GM18951 (cell line): ENCODE data around the gene PDLIM5.

Source experiments
- POLR2A ChIP-seq: IDR thresholded peaks from 4 replicates; pipeline ENCODE4 v1.6.1; 2011; ENCODE audit warnings: mild to moderate bottlenecking; ENCODE audit not compliant: insufficient read length, insufficient read depth; ENCODE audit errors: extremely low read depth
- in situ Hi-C: fragments of 300-500 bp; cut with MboI; formaldehyde crosslinking; loops from one replicate; pipeline ENCODE4 v1.12.0; 2022; ENCODE audit warnings: low sequenced_read_pairs, mixed read lengths, inconsistent platforms; ENCODE audit not compliant: unreplicated experiment

The PDLIM5 gene

GRCh38 chr4:94523033-94523580, 71.4 kb downstream of the PDLIM5 start:
- in situ Hi-C loops = no loop called here
- no peak for TF ChIP-seq POLR2A

DNA sequence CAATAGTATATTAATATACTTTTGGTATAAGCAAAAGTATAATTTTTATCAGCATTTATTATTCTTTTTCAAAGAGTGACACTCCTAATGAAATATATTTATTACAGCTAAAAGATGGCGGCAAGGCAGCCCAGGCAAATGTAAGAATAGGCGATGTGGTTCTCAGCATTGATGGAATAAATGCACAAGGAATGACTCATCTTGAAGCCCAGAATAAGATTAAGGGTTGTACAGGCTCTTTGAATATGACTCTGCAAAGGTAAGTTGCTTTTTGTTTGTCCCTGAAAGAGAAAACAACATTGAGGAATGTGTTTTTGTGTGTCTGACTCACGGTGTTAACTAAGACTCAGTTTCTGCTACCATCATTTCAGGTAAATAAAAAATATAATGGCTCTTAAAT, 71.9 kb downstream of the PDLIM5 start:
- in situ Hi-C loops = no loop called here

DNA sequence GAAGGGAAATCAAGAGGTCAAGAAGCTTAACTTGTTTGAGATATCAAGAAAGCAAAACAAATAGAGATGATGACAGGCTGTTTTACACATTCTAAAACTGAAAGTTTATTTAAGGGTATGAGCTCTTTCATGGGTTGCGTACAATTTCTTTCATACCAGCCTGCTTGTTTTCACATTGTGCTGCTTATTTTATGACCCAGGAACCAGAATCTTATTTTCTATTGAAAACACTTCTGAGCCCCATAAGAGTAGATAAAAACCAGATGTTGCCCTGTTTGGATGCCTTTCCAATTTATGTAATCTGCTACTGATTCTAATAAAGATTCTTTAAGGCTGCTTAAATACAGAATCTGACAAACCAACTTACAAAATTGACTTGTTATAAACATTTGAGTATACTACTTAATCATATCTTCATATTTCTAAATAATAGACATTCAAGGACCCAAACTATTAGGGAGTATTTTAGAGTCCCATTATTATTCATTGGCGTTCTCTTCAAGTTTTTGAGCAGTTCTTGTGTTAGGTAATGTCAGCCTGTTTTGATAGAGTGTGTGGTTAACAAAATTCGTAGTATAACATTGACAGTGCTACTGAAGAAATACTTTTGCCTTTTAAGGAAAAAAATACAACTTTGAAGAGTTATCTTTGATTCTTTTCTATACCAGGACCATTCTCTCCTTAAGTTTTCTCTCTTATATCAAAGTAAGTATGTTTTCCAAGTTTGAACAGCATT, 74.4 kb downstream of the PDLIM5 start:
- in situ Hi-C loops = no loop called here
- TF ChIP-seq POLR2A = no peak

More for the DNA sequence above, 71.9 kb downstream of the PDLIM5 start:
- no peak for TF ChIP-seq POLR2A

GRCh38 chr4:94527556-94528233, 76.0 kb downstream of the PDLIM5 start:
- in situ Hi-C loops = no loop called here
- TF ChIP-seq POLR2A = no peak

- no peak for TF ChIP-seq POLR2A
- in situ Hi-C loops = no loop called here
These were observed 77.2 kb downstream of the PDLIM5 start for GRCh38 chr4:94528792-94529451.

GRCh38 chr4:94530073-94530472, 78.3 kb downstream of the PDLIM5 start:
- in situ Hi-C loops = no loop called here
- TF ChIP-seq POLR2A = no peak

GRCh38 chr4:94531991-94532789, 80.4 kb downstream of the PDLIM5 start:
- in situ Hi-C loops = no loop called here

DNA sequence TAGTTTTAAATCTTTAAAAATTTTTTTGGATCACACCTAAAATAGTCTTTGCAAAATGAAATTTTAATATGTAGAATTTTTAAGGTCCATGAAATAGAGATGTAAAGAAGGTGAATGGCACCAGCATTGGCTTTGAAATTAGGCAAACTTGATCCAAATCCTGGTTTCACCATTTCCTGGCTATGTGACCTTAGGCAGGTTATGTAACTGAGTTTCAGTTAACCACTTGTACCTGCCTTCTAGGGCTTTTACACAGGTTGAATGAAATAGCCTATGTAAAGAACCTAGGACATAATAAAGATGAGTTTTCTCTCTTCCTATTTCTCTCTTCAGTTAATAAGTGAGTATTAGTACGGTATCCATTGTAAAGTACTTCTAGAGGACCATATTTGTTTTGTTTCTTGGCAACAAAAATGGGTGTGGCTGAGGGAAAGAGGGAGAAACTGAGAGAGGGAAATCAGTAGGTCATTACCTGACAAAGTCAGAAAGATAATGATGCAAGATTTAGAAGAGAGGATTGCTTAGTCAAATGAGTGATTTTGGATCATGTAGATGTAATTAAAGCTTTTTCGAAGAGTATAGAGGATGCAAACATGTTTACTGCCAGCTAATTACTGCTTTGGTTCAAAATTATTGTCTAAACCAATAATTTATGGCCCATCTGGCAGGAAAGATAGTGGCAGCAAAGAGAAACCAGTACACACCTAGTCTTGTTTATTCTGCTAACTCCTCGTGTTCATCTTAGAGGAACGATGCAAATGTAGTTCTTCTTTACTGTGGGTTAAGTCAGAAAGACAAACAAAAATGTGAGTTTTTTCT, 81.9 kb downstream of the PDLIM5 start:
- in situ Hi-C loops = no loop called here

More at GRCh38 chr4:94531991-94532789, 80.4 kb downstream of the PDLIM5 start:
- TF ChIP-seq POLR2A = no peak

GRCh38 chr4:94534401-94535312, 82.9 kb downstream of the PDLIM5 start:
- no peak for TF ChIP-seq POLR2A
- in situ Hi-C loops = no loop called here

More for the DNA sequence above, 81.9 kb downstream of the PDLIM5 start:
- TF ChIP-seq POLR2A = no peak

GRCh38 chr4:94536049-94536448, 84.3 kb downstream of the PDLIM5 start:
- TF ChIP-seq POLR2A = no peak
- in situ Hi-C loops = no loop called here
